GM21825 (cell line): ENCODE results near the gene ZNF148.
"Not testable (repeated sequence)": the region's sequence is repeated elsewhere in the genome, so short reads cannot be mapped to it uniquely, and the experiment has no call there.

Experiments
- ATAC-seq: cut with Tn5 transposase; IDR thresholded peaks from one replicate; pipeline ENCODE4 v1.9.1; 2021; ENCODE audit warnings: mild to moderate bottlenecking, moderate library complexity; ENCODE audit not compliant: unreplicated experiment

ZNF148 gene, protein sequence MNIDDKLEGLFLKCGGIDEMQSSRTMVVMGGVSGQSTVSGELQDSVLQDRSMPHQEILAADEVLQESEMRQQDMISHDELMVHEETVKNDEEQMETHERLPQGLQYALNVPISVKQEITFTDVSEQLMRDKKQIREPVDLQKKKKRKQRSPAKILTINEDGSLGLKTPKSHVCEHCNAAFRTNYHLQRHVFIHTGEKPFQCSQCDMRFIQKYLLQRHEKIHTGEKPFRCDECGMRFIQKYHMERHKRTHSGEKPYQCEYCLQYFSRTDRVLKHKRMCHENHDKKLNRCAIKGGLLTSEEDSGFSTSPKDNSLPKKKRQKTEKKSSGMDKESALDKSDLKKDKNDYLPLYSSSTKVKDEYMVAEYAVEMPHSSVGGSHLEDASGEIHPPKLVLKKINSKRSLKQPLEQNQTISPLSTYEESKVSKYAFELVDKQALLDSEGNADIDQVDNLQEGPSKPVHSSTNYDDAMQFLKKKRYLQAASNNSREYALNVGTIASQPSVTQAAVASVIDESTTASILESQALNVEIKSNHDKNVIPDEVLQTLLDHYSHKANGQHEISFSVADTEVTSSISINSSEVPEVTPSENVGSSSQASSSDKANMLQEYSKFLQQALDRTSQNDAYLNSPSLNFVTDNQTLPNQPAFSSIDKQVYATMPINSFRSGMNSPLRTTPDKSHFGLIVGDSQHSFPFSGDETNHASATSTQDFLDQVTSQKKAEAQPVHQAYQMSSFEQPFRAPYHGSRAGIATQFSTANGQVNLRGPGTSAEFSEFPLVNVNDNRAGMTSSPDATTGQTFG

DNA sequence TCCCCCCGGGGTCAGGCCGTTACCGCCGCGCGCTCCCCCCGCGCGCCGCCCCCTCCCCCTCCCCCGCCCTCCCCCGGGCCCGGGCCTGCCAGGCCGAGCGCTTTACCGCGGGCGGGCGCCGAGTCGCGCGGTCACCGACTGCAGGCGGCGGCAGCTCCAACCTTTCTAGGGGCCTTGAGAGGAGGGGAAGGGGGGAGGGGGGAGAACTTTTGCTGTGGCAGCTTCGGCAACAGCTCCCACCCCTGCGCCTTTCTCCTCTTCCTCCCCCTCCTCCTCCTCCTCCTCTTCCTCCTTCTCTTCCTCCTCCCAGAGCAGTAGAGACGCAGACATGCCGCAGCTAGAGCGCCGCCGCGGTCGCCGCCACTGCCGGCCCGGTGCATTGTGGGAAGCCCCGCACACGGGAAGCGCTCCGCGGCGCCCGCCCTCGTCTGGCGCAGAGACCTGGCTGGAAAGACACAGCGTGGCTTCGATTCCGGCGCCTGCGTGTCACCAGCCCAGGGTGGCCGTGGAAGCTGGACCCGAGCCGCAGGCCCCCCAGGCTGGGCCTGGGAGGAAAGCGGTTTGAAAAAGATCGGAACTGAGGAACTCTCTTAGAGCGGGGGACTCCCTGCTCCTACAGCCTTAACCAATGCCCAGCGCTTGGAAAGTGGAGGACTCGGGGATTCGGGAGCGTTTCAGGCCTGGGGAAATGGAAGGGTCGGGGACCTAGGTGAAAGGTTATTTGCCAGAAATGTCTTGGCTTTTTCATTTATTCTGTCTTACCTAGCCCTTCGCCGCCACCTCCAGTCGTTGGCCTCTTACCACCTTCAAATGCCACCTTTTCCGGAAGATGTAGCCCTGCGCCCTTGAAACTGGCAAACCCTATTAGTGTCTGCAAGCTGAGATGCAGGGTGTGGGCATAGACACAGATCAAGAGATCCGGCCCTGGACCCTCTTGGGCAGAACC, at the start of gene ZNF148:
ZNF148 (minus strand) TSS at position 330 of the 946 bp plus-strand sequence. CDS start 61,685 bp downstream, outside the sequence.
- peak; percentile 85 for ATAC-seq

DNA sequence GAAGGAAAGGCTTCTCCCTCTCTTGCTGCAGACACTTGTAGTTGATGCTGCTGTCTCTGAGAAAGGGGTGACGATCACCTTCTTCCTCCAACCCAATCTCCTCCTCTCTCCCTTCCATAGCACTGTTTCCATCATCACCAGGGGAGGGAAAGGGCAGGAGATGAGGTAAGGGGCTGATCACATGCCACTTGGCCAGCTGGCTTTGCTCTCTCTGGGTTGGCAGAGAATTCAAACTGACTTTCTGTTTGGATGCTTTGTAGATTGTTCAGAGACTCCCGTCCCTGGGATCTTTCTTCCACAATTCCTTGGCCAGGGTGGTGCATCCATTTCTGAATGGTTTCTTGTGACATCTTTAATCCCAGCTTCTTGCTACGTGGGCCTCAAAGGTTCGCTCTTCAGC, 43.2 kb upstream of the ZNF148 start:
- no peak for ATAC-seq

DNA sequence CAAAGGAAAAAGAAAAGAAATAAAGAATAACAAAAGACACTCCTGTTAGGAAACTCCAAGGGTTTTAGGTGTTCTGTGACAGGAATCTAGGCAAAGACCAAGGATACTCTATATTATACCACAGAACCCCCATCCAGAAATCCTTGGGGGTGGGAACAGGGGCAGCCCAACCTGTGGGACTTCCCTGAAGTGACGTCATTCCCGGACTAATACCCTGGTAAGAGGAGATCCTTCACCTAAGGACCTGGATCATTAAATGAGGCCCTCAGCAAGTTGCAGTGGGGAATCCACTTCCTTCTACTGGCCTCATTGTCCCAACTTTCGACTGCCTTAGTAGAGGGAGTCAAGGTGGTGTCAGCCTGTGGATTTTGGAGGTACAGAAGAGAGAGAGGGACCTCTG, 41.1 kb upstream of the ZNF148 start:
- ATAC-seq: no peak

DNA sequence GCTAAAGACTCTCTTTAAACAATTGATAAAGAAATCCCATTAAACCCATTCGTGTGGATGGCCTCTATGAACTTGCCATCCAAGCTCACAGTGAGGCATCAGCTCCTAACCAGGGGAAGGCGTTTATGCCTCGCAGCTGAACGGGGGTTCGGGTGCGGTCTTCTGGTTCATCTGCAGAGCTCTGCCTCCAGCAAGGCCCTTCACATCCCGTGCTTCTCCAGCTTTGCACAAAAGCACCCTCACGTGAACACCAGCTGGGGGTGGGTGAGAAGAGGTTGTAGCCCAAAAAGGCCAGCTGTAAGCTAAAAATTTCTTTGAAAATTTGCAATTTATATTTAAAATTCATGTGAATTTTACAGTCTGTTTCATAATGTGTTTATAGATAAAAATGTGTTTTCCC, 39.5 kb upstream of the ZNF148 start:
- no peak for ATAC-seq

DNA sequence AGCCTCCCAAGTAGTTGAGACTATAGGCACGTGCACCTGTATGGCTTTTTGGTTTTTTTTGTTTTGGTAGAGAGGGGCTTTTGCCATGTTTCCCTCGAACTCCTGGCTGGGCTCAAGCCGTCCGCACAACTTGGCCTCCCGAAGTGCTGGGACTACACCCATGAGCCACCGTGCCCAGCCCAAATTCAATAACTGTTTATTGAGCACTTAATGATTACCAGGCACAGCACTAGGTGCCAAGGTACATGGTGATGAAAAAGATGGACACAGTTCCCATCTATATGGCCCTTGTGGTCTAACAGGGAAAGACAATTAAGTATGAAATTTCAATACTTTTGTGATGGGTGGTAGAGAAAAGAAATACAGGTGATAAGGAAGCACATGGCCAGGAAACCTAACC, 35.8 kb upstream of the ZNF148 start:
- ATAC-seq: no peak

DNA sequence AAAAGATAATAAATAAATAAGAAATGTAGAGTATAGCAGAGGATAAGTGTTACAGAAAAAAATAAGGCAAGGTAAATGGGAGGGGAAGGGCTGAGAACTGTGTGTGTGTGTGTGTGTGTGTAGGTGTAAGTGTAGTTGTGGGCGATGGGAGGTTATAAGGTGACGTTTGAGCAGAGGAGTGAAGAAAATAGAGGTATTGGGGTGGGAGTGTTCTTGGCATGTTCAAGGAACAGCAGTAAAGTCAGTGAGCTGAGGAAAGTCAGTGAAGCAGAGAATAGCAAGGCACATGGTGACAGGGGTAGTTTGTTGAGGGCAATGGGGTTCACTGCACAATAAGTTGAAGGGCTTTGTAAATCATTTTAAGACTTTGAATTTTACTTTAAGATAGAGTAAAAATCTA, 30.9 kb upstream of the ZNF148 start:
- ATAC-seq: no peak

DNA sequence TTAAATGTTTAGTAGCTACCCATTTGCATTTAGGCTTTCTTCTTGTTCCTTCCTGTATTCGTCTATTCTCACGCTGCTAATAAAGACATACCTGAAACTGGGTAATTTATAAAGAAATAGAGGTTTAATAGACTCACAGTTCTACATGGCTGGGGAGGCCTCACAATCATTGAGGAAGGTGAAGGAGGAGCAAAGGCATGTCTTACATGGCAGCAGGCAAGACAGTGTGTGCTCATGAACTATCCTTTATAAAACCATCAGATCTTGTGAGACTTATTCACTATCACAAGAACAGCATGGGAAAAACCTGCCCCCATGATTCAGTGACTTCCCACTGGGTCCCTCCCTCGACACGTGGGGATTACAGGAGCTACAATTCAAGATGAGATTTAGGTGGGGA, 30.4 kb upstream of the ZNF148 start:
- not testable (repeated sequence) for ATAC-seq

DNA sequence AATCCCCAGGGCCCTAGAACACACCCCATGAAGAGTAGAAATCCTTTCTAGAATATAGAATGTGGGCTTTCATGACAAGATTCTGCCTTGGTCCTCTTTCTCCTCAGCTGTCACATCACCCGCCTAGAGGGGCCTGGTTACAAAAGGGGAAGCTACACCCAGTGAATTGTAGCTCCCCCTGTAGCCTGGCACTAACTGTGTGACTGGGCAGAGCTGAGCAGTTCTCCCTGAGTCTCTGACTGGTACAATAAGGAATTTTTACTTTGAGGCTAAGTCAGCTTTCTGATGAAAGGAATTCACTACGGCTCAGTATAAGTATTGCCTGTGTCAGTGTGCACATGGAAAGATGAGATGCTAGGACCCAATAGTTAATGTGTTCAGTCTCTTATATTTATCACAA, 28.7 kb upstream of the ZNF148 start:
- no peak for ATAC-seq

DNA sequence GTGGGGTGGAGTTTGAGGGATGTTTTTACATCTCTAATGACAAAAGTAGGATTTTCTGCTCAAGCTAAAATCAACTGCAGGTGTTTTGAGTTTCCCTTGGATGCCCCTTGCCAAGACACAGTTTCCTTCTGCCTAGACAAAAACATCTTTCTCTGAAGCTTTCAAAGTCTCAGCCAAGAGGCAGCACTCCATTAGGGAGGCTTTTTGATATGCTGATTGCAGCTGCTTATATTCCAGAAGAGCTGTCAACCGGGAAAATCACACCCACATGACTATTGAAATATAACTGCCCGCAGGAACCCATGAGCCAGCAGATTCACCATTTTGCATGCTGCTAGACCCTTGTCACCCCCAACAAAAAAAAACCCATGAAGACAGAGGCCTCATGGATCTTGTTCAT, 27.5 kb upstream of the ZNF148 start:
- no peak for ATAC-seq

DNA sequence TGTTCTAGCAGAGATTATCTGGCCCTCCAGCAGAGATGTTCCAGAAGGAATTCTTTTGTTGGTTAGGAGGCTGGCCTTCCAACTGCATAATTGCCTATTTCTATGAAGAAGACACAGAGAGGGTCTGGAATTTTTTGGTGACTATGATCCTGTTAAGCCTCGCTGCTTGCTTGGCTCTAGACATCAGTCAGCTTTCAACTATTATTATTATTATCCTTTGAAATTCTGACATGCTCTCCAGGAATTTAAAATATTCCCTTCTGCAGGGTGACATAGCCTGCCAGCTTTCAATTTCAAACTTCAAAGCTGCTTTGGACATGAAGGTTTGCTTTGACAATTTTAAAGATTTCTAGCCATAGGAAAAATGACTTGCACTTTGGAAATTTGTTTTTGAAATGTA, 26.3 kb upstream of the ZNF148 start:
- no peak for ATAC-seq

DNA sequence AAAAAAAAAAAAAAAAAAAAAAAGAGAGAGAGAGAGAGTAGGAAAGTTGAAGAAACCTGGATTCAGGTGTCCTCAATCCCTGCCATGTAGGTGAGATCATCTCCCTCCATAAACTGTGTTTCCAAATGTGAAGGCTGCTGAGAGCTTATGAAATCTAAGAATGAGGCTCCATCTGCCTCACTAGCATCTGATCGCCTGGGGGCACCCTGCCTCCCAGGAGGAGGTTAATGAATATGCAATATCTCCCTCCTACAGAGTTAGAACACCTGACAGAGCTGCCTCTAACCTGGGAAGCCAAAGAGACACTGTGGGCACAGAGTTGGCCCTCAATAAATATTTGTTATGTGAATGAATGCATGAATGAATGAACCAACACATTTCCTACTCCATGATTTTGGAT, 23.8 kb upstream of the ZNF148 start:
- ATAC-seq: no peak

DNA sequence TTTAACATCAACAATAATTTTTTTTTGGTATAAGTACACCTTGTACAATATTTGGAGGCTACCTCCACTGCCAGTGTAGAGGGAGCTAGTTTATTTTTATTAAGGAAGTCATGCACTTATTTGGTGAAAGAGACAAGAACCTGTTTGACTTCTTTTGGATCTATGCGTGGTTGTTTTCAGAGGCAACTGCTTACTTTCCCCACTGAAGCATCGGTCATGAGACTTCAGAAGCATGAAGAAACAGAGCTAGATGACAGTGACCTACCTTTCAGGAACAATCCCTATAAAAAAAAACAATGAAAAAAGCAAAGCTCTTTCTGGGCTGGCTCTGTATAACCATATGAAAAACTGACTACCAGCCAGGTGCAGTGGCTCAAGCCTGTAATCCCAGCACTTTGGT, 20.0 kb upstream of the ZNF148 start:
- ATAC-seq: no peak

DNA sequence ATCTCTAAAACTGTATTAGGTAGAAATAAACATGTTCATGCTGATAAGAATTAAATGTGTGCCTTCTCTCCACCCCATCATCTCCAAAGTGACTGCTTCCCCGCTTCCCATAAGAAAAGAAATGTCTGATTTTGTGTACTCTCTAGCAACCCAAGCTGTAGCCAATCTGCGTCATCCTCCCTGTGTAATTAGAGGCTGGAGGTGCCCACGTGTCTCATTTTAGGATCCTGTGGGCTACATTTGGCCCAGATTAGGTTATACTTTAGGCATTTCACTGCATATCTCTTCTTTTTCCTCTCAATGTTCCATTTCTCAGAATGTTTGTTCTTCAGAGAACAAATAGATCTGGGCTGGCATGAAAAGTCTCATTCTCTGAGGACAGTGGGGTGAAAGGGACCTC, 19.3 kb upstream of the ZNF148 start:
- ATAC-seq: no peak

DNA sequence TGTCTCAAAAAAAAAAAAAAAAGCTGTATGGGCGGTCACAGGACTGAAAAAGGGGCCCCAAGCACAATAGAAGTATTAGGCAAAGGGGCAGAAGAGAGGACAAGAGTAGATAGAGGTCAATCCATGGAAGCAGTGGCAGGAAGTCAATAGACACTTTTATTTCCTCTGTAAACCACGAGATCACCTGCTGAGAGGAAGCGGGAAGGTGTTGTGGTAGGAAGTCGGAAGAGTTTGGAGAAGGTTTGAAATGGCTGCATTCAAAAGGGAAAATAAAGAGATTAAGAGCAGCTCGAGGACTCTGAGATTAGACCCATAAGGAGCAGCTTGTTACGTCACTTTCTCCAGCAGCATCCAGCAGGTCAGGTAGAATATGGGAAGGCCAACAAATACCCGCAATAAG, 14.2 kb upstream of the ZNF148 start:
- no peak for ATAC-seq

DNA sequence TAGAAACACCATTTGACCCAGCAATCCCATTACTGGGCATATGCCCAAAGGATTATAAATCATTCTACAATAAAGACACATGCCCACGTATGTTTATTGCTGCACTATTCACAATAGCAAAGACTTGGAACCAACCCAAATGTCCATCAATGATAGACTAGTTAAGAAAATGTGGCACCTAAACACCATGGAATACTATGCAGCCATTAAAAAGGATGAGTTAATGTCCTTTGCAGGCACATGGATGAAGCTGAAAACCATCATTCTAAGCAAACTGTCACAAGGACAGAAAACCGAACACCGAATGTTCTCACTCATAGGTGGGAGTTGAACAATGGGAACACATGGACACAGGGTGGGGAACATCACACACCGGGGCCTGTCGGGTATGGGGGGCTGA, 13.2 kb upstream of the ZNF148 start:
- not testable (repeated sequence) for ATAC-seq

DNA sequence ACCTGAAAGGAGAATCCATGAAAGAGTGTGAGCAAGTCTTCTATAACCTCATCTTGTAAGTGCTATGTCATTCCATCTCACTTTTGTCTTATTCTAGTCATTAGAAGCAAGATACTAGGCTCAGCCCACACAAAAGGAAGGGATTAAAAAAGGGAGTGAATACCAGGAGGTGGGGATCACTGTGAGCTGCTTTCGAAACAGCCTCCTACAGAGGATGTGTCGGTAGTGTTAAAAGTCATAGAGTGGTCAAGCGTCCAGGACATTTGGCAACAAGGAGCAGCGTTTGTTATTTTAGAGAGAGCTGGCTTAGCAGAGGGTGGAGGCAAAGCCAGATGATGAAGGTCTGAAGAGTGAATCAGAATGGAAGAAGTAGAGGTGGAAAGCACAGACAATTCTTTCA, 11.7 kb upstream of the ZNF148 start:
- no peak for ATAC-seq

DNA sequence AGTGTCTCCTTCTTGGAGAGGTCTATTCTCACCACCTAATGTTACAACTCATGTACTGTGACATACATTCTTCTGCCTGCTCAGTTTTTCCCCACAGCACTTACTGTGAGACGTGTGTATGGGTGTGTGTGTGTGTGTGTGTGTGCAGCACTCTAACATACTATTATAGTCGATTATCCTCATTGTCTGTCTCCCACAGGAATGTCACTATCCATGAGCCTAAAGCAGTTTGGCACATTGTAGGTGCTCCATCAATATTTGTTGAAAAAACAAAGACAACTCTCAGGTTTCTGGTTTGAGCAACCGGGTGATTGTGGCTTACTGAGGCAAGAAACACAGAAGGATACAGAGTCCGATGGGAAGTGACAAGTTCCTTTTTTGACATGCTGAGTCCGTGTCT, 8.6 kb upstream of the ZNF148 start:
- no peak for ATAC-seq

DNA sequence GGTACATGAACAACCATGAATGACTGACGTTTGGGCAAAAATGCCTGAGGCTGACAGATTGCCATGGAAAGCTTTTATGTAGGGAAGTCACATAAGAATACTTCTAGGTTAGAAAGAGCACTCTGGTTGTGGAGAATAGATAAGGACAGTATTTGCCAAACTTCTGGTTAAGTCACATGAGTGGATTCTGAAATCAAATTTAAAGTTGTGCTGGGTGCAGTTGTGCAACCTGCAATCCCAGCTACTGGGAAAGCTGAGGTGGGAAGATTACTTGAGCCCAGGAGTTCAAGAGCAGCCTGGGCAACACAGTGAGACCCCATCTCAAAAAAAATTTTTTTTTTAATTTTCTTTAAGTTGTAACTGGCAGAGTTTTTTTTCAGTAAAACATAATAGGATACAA, 7.2 kb upstream of the ZNF148 start:
- no peak for ATAC-seq

DNA sequence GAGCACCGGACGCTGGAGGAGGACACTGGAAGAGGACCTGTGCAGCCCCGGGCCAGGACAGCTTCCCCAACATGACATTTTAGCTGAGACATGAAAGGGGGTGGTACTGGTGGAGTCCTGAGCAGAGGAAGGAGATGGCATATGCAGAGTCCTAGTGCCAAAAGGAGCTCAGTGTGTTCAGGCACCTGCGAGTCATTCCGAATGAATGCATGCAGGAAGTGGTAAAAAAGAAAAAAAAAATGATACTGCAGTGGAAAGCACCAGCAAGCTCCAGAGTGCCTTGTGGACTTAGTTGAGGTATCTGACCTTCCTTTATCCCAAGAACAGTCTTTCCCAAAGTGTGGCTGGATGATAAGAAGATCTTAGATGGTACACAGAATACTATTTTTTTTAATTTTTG, 6.6 kb upstream of the ZNF148 start:
- no peak for ATAC-seq

DNA sequence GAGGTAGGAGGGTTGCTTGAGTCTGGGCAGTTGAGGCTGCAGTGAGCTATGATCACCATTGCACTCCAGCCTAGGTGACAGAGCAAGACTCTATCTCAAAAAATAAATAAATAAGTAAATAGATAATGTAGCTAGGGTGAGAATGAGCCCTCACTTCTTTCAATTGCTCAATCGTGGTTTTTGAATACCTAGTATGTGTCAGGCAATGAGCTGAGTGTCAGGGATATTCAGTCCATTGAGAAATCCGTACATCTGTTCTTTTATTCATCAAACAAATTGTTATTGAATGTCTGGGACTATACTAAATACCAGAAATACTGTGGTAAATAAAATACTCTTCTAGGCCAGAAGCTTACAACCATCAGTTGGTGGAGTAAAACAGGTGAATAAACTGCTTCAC, 6.2 kb upstream of the ZNF148 start:
- no peak for ATAC-seq

DNA sequence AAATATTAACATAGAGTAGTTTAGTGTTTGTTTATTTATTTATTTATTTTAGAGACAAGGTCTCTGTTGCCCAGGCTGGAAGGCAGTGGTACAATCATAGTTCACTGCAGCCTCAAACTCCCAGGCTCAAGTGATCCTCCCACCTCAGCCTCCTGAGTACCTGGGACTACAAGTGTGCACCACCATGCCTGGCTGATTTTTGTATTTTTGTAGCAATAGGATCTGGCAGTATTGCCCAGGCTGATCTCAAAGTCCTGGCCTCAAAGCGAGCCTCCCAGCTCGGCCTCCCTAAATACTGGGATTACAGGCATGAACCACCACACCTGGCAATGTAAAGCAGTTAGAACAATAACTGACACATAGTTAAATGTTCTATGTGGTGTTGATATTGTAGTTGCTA, 4.4 kb upstream of the ZNF148 start:
- ATAC-seq: no peak
